A673 (cell line): Measurements from ENCODE around the gene REV3L. TPM values are rescaled to one million over a fixed set of nuclear protein-coding genes. Genes with fewer than 3 reads are reported as not detected.

Source experiments
- BruUV-seq: library from RNA; stranded (reverse); fragments of 400-500 nt; replicated peaks from 2 replicates; lab custom pipeline; 2021; lab: Mats Ljungman, UMichigan
- CTCF ChIA-PET: fragments of 300-600 bp; sonication (Branson Sonifier 250); formaldehyde crosslinking; loops from one replicate; lab custom pipeline; 2022; ENCODE audit warnings: antibody characterized with exemption; lab: Charles Lee
- POLR2A ChIA-PET: fragments of 300-600 bp; sonication (Branson Sonifier 250); formaldehyde crosslinking; loops from one replicate; lab custom pipeline; 2022; ENCODE audit warnings: antibody characterized with exemption; ENCODE audit not compliant: low non-redundant PET; lab: Charles Lee
- DNase-seq: peaks from one replicate; pipeline ENCODE4 v3.0.0-alpha.2; 2015; ENCODE audit warnings: low spot score
- H3K27ac ChIP-seq: fragments of 200-600 bp; sonication (generic); 2 replicates; pipeline ENCODE4 v1.5.1; 2016; ENCODE audit warnings: mixed run types, low read depth, mild to moderate bottlenecking, mixed read lengths, antibody characterized with exemption, low read length; ENCODE audit not compliant: poor library complexity, severe bottlenecking
- H3K27me3 ChIP-seq: fragments of 200-600 bp; sonication (generic); replicated peaks from 2 replicates; pipeline ENCODE4 v1.6.1; 2017; ENCODE audit warnings: mixed run types, low read depth, mild to moderate bottlenecking, mixed read lengths, antibody characterized with exemption, low read length; ENCODE audit not compliant: insufficient read depth, poor library complexity
- H3K36me3 ChIP-seq: fragments of 200-600 bp; sonication (generic); 2 replicates; pipeline ENCODE4 v1.6.1; 2016; ENCODE audit warnings: mixed run types, mild to moderate bottlenecking, mixed read lengths, antibody characterized with exemption, low read length; ENCODE audit not compliant: insufficient read depth, poor library complexity, severe bottlenecking
- H3K4me1 ChIP-seq: fragments of 200-600 bp; sonication (generic); 2 replicates; pipeline ENCODE4 v1.6.1; 2017; ENCODE audit warnings: mixed run types, mild to moderate bottlenecking, mixed read lengths, antibody characterized with exemption, low read length; ENCODE audit not compliant: insufficient read depth, poor library complexity, severe bottlenecking
- H3K4me3 ChIP-seq: fragments of 200-600 bp; sonication (generic); 2 replicates; pipeline ENCODE4 v1.5.1; 2016; ENCODE audit warnings: low read depth, mixed run types, mild to moderate bottlenecking, mixed read lengths, low read length; ENCODE audit not compliant: poor library complexity, severe bottlenecking
- H3K9me3 ChIP-seq: fragments of 200-600 bp; sonication (generic); 2 replicates; pipeline ENCODE4 v1.6.1; 2016; ENCODE audit warnings: mixed run types, low read depth, mild to moderate bottlenecking, mixed read lengths, antibody characterized with exemption, low read length; ENCODE audit not compliant: poor library complexity, severe bottlenecking
- CTCF ChIP-seq: fragments of 300-800, 200-600 bp; sonication (generic); conservative IDR thresholded peaks from 2 replicates; pipeline ENCODE4 v1.5.1; 2017; ENCODE audit warnings: low read depth, mild to moderate bottlenecking, antibody characterized with exemption, low read length, moderate library complexity, mixed read lengths
- EZH2 ChIP-seq: fragments of 200-600 bp; sonication (generic); IDR thresholded peaks from 2 replicates; pipeline ENCODE4 v1.6.1; 2017; ENCODE audit warnings: borderline replicate concordance, low read depth, mild to moderate bottlenecking, mixed read lengths, antibody characterized with exemption, low read length; ENCODE audit not compliant: poor library complexity, severe bottlenecking
- intact Hi-C: fragments of 100-400 bp; cut with micrococcal nuclease; formaldehyde crosslinking; loops from one replicate; pipeline ENCODE4 v1.10.0; 2022; ENCODE audit not compliant: unreplicated experiment
- total RNA-seq: library from RNA; stranded (reverse); gene quantifications from 2 replicates; pipeline ENCODE4 v1.2.3, GENCODE V29; 2021

The REV3L gene
- total RNA-seq, 1 experiment from 2014 or later = 24.0 TPM

- POLR2A ChIA-PET = interaction anchor here (0.7 kb wide), 1 partner anchor 1374 kb away, joined by 3 read pairs; no protein-coding TSS in a partner anchor
- H3K27ac ChIP-seq = no peak overlapping the region
- DNase-seq = no peak
- no peaks in the 10 kb centered on the region for H3K4me1 ChIP-seq
- no peak for TF ChIP-seq CTCF
- no peak for TF ChIP-seq EZH2
- CTCF ChIA-PET = no interaction called here
- H3K9me3 ChIP-seq = peaks cover 8% of the 10 kb centered on the region
- H3K36me3 ChIP-seq = peaks cover 20% of the 10 kb centered on the region
- intact Hi-C loops = no loop called here
- no peaks in the 10 kb centered on the region for H3K27me3 ChIP-seq
- no peak overlapping the region for H3K4me3 ChIP-seq
- no TSS peak for BruUV-seq
These were observed 204.3 kb downstream of the REV3L start for GRCh38 chr6:111278731-111279130.

DNA sequence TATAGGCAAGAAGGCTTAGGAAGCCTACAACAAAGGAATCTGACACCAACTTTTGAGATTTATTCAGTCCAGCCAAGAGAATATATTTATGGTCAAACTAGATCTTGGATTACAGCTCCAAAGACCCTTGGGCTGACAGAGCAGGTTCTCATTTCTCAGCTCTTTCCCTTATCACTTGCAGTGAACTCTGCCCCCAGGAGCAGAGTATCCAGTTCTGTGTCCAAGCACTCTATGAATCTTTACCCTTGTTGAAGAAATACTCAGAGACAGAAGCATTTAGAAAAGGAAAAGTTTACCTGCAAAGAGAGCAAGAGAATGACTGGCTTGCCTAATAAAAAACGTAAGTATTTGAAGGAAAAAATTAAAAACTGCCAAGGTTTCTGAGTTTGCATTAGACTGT, 205.2 kb downstream of the REV3L start:
- no TSS peak for BruUV-seq
- peaks cover 20% of the 10 kb centered on the region for H3K36me3 ChIP-seq
- ChIA-PET CTCF (no interaction called here), POLR2A (interaction anchor here (0.6 kb wide), 1 partner anchor 1246 kb away, joined by 3 read pairs; no protein-coding TSS in a partner anchor)
- intact Hi-C loops = no loop called here
- no peak overlapping the region for H3K27ac ChIP-seq
- H3K4me1 ChIP-seq = no peaks in the 10 kb centered on the region
- no peak for TF ChIP-seq CTCF
- TF ChIP-seq EZH2 = no peak
- no peak for DNase-seq
- no peak overlapping the region for H3K4me3 ChIP-seq
- no peaks in the 10 kb centered on the region for H3K27me3 ChIP-seq
- peaks cover 8% of the 10 kb centered on the region for H3K9me3 ChIP-seq

- no peaks in the 10 kb centered on the region for H3K27me3 ChIP-seq
- no peak overlapping the region for H3K4me3 ChIP-seq
- no peak for DNase-seq
- TF ChIP-seq EZH2 (no peak), CTCF (no peak)
- CTCF ChIA-PET = no interaction called here
- no peak overlapping the region for H3K27ac ChIP-seq
- H3K4me1 ChIP-seq = no peaks in the 10 kb centered on the region
- peaks cover 20% of the 10 kb centered on the region for H3K36me3 ChIP-seq
- peaks cover 8% of the 10 kb centered on the region for H3K9me3 ChIP-seq
- intact Hi-C loops = no loop called here
- no TSS peak for BruUV-seq
- POLR2A ChIA-PET = no interaction called here
These were observed 206.3 kb downstream of the REV3L start for GRCh38 chr6:111276736-111277135.
